Fibroblast of lung (primary cell): ENCODE results near the gene RNPEP.

Experiments used
- EZH2 ChIP-seq: IDR thresholded peaks from 2 replicates; pipeline ENCODE4 v1.5.1; 2012; ENCODE audit warnings: low read length, control low read depth, mild to moderate bottlenecking; ENCODE audit errors: missing control alignments
- TF ChIP-seq, protein P1 (sequence below), 2 donors: IDR thresholded peaks in 1 of 2; conservative IDR thresholded peaks in 1 of 2; 1 replicate in 1 of 2; 2 replicates in 1 of 2; pipeline ENCODE4 v1.5.1; 2011 to 2012; ENCODE audit warnings: low read length in 2 of 2, control low read depth in 1 of 2, inconsistent platforms in 1 of 2, low read depth in 1 of 2, mild to moderate bottlenecking in 1 of 2

DNA sequence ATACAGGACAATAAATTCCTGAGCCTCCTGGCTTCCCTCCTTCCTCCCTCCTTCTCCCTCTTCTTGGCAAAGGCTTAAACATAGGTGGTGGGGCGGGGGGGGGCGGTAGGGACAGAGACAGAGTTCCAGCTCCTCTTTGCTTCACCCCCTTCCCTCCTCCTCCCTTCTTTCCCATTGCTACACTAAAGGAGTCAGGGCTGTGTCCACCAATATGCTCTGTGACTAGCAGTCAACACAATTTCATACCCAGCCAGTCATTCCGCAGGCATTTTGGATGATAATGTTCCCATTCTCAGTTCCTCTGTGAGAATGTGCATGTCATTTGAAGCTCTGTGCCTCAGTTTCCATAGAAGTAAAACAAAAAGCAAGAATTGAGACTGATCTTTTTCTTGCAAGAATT is 37.8 kb upstream of the RNPEP start:
- TF ChIP-seq, protein P1, sequence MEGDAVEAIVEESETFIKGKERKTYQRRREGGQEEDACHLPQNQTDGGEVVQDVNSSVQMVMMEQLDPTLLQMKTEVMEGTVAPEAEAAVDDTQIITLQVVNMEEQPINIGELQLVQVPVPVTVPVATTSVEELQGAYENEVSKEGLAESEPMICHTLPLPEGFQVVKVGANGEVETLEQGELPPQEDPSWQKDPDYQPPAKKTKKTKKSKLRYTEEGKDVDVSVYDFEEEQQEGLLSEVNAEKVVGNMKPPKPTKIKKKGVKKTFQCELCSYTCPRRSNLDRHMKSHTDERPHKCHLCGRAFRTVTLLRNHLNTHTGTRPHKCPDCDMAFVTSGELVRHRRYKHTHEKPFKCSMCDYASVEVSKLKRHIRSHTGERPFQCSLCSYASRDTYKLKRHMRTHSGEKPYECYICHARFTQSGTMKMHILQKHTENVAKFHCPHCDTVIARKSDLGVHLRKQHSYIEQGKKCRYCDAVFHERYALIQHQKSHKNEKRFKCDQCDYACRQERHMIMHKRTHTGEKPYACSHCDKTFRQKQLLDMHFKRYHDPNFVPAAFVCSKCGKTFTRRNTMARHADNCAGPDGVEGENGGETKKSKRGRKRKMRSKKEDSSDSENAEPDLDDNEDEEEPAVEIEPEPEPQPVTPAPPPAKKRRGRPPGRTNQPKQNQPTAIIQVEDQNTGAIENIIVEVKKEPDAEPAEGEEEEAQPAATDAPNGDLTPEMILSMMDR (conservative IDR thresholded peaks at IDR 0.05 in 1 of 2, IDR thresholded peaks at IDR 0.05 in 1 of 2; ENCODE audit: low read depth in 1 of 2, low read length in 2 of 2) = no peak
- no peak for TF ChIP-seq EZH2
